ENCODE data around the gene SERTM2. TPM values are rescaled to one million over a fixed set of nuclear protein-coding genes. Genes with fewer than 3 reads are reported as not detected.

SERTM2 gene
- total and polyA plus RNA-seq, 2 of the 8 experiments (the other 6 are each of a cell fraction or from before 2014, with no cell fraction given) = 0.45 to 0.58 TPM

DNA sequence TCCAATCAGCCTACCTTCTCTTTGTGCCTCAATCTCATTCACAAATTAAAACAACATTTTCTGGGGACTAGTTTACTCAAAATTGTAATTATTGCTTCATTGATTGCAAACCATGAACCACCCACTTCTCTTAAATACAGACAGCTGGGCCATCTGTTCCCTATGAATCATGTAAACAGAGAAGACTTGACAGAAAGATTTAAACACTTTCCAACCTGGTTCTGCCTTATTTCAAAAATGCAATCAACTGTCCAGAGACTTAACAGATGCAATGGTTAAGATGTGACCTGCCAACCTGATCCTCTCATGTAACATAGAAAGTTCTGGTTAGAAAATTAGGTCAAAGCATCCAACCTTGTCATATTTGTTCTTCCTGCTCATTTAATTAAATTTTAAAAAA, 20.8 kb upstream of the SERTM2 start (continued):
- TF ChIP-seq JUND (IDR thresholded peaks at IDR 0.05; ENCODE audit: low read length) = no peak
- TF ChIP-seq NRF1 (IDR thresholded peaks at IDR 0.05; ENCODE audit: low read depth, low read length) = no peak
- TF ChIP-seq TAF1 (IDR thresholded peaks at IDR 0.05; ENCODE audit: low read depth, low read length) = no peak
- no peak for TF ChIP-seq SAP30 (IDR thresholded peaks at IDR 0.05; ENCODE audit: insufficient read depth, insufficient replicate concordance, low read length)
- no peak for TF ChIP-seq SP1 (IDR thresholded peaks at IDR 0.05; ENCODE audit: low read depth, low read length)
- TF ChIP-seq POU5F1 (IDR thresholded peaks at IDR 0.05; ENCODE audit: low read depth, low read length) = no peak
